Right cardiac atrium (tissue), 5 donors: ENCODE measurements around the gene C19orf25. TPM values are rescaled to one million over a fixed set of nuclear protein-coding genes. Genes with fewer than 3 reads are reported as not detected.
"Not testable (repeated sequence)": the region's sequence is repeated elsewhere in the genome, so short reads cannot be mapped to it uniquely, and the experiment has no call there.

Experiments used
- ATAC-seq, 2 donors: fragments of 200-7000 bp; cut with Tn5 transposase; one replicate each; pipeline versions ENCODE4 v1.8.0 to v1.9.1; 2020; ENCODE audit warnings: moderate library complexity in 2 of 2, mild to moderate bottlenecking in 1 of 2
- DNase-seq, 3 donors: peaks; one replicate each; pipeline ENCODE4 v3.0.0-alpha.2; 2020
- H3K27ac ChIP-seq: one replicate; pipeline ENCODE4 v1.5.1; 2013; ENCODE audit warnings: mild to moderate bottlenecking, low read length, control low read depth, moderate library complexity
- H3K27me3 ChIP-seq: one replicate; pipeline ENCODE4 v1.6.1; 2013; ENCODE audit not compliant: control insufficient read depth, insufficient read depth
- H3K4me1 ChIP-seq: one replicate; pipeline ENCODE4 v1.6.1; 2013; ENCODE audit warnings: low read length; ENCODE audit not compliant: control insufficient read depth, insufficient read depth
- H3K4me3 ChIP-seq: one replicate; pipeline ENCODE4 v1.5.1; 2013; ENCODE audit warnings: low read length, control low read depth
- H3K9me3 ChIP-seq: one replicate; pipeline ENCODE4 v1.6.1; 2013; ENCODE audit warnings: low read length; ENCODE audit not compliant: control insufficient read depth
- WGBS: extraction: QIAGEN DNeasy Blood & Tissue Kit; methylation state at CpG from one replicate; pipeline ENCODE4 v1.1.7; 2013; 5-methylcytosine and 5-hydroxymethylcytosine counted together
- intact Hi-C, 4 donors: fragments of 100-400 bp; cut with DNase I; formaldehyde crosslinking; loops; one replicate each; pipeline versions ENCODE4 v1.11.0 to v1.14.0; 2022 to 2023
- polyA plus RNA-seq: library from polyadenylated mRNA; stranded (reverse); fragments of 200-250 nt; gene quantifications from one replicate; pipeline ENCODE4 v1.2.3, GENCODE V29; 2013
- total RNA-seq, 4 donors: library from RNA; stranded (reverse); fragmentation: NEBNext Ultra II Directional; extraction: Animal tissue kit (Norgen Biotek cat#: 25700); gene quantifications; one replicate each; pipeline ENCODE4 v1.2.1, GENCODE V29; 2021
- donor health status: healthy with polysubstance abuse.
- donor health status: DM: no; HTN: yes; CAD: no.
- donor health status: DM: no; HTN: no; CAD: no.
- donor health status: DM: no; HTN: yes; CAD: no; lungs with severe emphysema.
- donor health status: DM: yes; HTN: yes; CAD: no.

Gene C19orf25
- total and polyA plus RNA-seq, 5 donors, result 14.4 to 23.6 (median 18.2) TPM

GRCh38 chr19:1486720-1487575 is 7.9 kb upstream of the C19orf25 start:
- peak in 1 of 3 donors; percentile 58 for DNase-seq
- intact Hi-C loops, result no loop called here
- H3K27ac ChIP-seq, result no peak overlapping the region
- no peak for ATAC-seq
- no peaks in the 10 kb centered on the region for H3K4me1 ChIP-seq
- no peaks in the 10 kb centered on the region for H3K27me3 ChIP-seq
- whole genome bisulfite sequencing, result 94% methylated on average over 56 of the region's 56 CpGs
- H3K9me3 ChIP-seq, result no peaks in the 10 kb centered on the region
- no peak overlapping the region for H3K4me3 ChIP-seq

DNA sequence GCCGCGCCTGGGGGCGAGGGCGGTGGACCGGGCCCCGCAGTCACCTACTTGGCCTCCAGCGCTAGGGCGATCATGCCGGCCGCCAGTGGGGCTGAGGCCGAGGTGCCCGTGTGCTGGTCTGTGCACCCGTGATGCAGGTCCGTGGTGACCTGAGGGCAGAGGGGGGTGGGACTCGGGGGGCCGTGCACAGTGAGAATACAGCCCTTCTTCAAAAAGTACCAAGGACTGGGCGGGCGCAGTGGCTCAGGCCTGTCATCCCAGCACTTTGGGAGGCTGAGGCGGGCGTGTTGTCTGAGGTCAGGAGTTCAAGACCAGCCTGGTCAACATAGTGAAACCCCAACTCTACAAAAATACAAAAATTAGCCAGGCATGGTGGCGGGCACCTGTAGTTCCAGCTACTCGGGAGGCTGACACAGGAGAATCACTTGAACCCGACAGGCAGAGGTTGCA is 5.0 kb upstream of the C19orf25 start:
- Histone ChIP-seq H3K9me3 (no peaks in the 10 kb centered on the region), H3K27me3 (no peaks in the 10 kb centered on the region), H3K27ac (no peak overlapping the region), H3K4me3 (no peak overlapping the region), H3K4me1 (no peaks in the 10 kb centered on the region)
- 89% methylated on average over 23 of the region's 23 CpGs for WGBS
- intact Hi-C loops, result no loop called here
- ATAC-seq, result no peak
- DNase-seq, result peak in 1 of 3 donors; percentile 50

- no peaks in the 10 kb centered on the region for H3K27me3 ChIP-seq
- H3K4me3 ChIP-seq, result no peak overlapping the region
- DNase-seq (peak in 1 of 3 donors; percentile 68), ATAC-seq (no peak)
- intact Hi-C loops, result no loop called here
- no peaks in the 10 kb centered on the region for H3K4me1 ChIP-seq
- no peak overlapping the region for H3K27ac ChIP-seq
- no peaks in the 10 kb centered on the region for H3K9me3 ChIP-seq
- 90% methylated on average over 77 of the region's 77 CpGs for WGBS
Measured at GRCh38 chr19:1483131-1483978, 4.3 kb upstream of the C19orf25 start.

DNA sequence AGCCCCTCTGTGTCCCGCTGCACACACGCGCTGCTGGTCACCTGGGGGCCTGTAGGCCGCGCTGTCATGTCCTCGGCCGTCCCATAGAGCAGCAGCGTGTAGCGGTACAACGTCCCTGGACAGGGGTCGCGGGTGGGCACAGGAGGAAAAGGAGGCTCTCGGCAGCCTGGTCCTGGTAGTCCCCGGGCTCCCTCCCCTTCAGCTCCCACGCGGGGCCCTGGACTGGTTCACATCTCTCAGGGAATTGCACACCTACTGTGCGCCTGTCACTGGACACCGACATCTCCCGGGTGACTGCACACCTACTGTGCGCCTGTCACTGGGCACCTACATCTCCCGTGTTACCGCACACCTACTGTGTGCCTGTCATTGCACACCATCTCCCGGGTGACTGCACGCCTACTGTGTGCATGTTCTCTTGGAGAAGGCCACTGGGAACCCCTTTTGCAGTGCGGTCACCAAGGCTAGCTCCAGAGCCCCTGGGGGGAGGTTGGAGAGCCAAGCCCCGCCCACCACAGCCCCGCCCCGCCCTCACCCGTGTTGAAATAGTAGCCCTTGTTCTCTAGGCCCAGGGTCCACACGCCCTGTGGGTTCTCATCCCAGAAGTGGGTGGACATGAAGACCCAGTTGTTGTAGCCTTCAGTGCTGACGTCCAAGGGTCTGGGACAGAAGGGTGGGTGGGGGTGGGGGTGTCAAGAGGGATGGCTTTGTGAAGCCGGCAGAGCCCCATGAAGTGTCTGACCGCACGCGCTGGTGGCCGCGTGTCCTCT is 3.5 kb upstream of the C19orf25 start:
- Histone ChIP-seq H3K4me3 (no peak overlapping the region), H3K27ac (no peak overlapping the region), H3K27me3 (no peaks in the 10 kb centered on the region), H3K4me1 (no peaks in the 10 kb centered on the region), H3K9me3 (no peaks in the 10 kb centered on the region)
- intact Hi-C loops, result no loop called here
- no peak for ATAC-seq
- 79% methylated on average over 37 of the region's 37 CpGs for WGBS
- peak in 1 of 3 donors; percentile 66 for DNase-seq

- Histone ChIP-seq H3K4me1 (no peaks in the 10 kb centered on the region), H3K4me3 (no peak overlapping the region), H3K9me3 (no peaks in the 10 kb centered on the region), H3K27ac (no peak overlapping the region), H3K27me3 (no peaks in the 10 kb centered on the region)
- peak in 1 of 3 donors; percentile 65 for DNase-seq
- intact Hi-C loops, result no loop called here
- WGBS, result 87% methylated on average over 36 of the region's 36 CpGs
- ATAC-seq, result no peak
Measured at GRCh38 chr19:1481893-1482360, 2.9 kb upstream of the C19orf25 start.

- Histone ChIP-seq H3K4me3 (no peak overlapping the region), H3K27ac (no peak overlapping the region), H3K27me3 (no peaks in the 10 kb centered on the region), H3K4me1 (no peaks in the 10 kb centered on the region), H3K9me3 (no peaks in the 10 kb centered on the region)
- ATAC-seq (no peak), DNase-seq (peak in 1 of 3 donors; percentile 19)
- 89% methylated on average over 26 of the region's 26 CpGs for WGBS
- intact Hi-C loops, result no loop called here
Measured at GRCh38 chr19:1481224-1481892, 2.3 kb upstream of the C19orf25 start.

DNA sequence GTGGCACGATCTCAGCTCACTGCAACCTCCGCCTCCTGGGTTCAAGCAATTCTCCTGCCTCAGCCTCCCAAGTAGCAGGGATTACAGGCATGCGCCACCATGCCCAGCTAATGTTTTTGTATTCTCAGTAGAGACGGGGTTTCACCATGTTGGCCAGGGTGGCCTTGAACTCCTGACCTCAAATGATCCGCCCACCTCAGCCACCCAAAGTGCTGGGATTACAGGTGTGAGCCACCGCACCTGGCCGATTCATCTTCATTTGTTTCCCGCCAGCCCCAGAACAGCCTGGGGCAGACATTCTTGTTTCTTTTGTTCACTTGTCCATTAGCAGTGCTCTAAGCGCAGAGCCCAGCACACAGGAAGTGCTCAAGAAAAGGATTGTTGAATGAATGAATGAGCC is 2.0 kb downstream of the C19orf25 start:
- DNase-seq, H3K9me3 ChIP-seq, intact Hi-C loops, ATAC-seq, H3K27ac ChIP-seq, H3K4me1 ChIP-seq, H3K27me3 ChIP-seq, H3K4me3 ChIP-seq: not testable (repeated sequence)
- WGBS, result 95% methylated on average over 9 of the region's 9 CpGs

GRCh38 chr19:1475751-1476437 is 3.1 kb downstream of the C19orf25 start:
- H3K27ac ChIP-seq, result no peak overlapping the region
- H3K4me1 ChIP-seq, result no peaks in the 10 kb centered on the region
- intact Hi-C loops, result no loop called here
- WGBS, result 89% methylated on average over 31 of the region's 31 CpGs
- no peak overlapping the region for H3K4me3 ChIP-seq
- ATAC-seq (no peak), DNase-seq (peak; percentile 11 to 60 (median 43))
- H3K27me3 ChIP-seq, result no peaks in the 10 kb centered on the region
- H3K9me3 ChIP-seq, result no peaks in the 10 kb centered on the region

GRCh38 chr19:1474765-1475351 is 4.2 kb downstream of the C19orf25 start:
- Histone ChIP-seq H3K4me1 (no peaks in the 10 kb centered on the region), H3K27ac (no peak overlapping the region), H3K9me3 (no peaks in the 10 kb centered on the region), H3K4me3 (no peak overlapping the region), H3K27me3 (no peaks in the 10 kb centered on the region)
- WGBS, result 87% methylated on average over 26 of the region's 26 CpGs
- ATAC-seq (no peak), DNase-seq (peak; percentile 14 to 64 (median 45))
- intact Hi-C loops, result no loop called here
